K562 (cell line): ENCODE data around the gene TRIM4.
"Not testable (repeated sequence)": the region's sequence is repeated elsewhere in the genome, so short reads cannot be mapped to it uniquely, and the experiment has no call there.

Experiments used
- CEBPB ChIP-seq: fragments of 450-650 bp; IDR thresholded peaks from 2 replicates; pipeline ENCODE4 v1.6.1; 2016; ENCODE audit warnings: missing genetic modification characterization, missing compliant biosample characterization
- CREB1 ChIP-seq, 2 experiments: sonication (generic) in 1 of 2; formaldehyde crosslinking in 1 of 2; IDR thresholded peaks; 2 replicates each; pipeline versions ENCODE4 v1.6.1 to v1.8.0; 2012 to 2022; ENCODE audit warnings: inconsistent platforms in 1 of 2, mild to moderate bottlenecking in 1 of 2, missing genetic modification reagents in 1 of 2, moderate library complexity in 1 of 2
- EHMT2 ChIP-seq: fragments of 450-650 bp; IDR thresholded peaks from 2 replicates; pipeline ENCODE4 v1.6.1; 2018; ENCODE audit warnings: antibody characterized with exemption
- EP300 ChIP-seq: IDR thresholded peaks from 2 replicates; pipeline ENCODE4 v1.6.1; 2012; ENCODE audit warnings: low read length, improper control_type of control experiment
- MTA3 ChIP-seq: fragments of 450-650 bp; formaldehyde crosslinking; IDR thresholded peaks from 2 replicates; pipeline ENCODE4 v1.6.1; 2017; ENCODE audit warnings: mild to moderate bottlenecking, borderline replicate concordance
- MXI1 ChIP-seq: IDR thresholded peaks from 2 replicates; pipeline ENCODE4 v1.6.1; 2011; ENCODE audit warnings: low read depth, mild to moderate bottlenecking, improper control_type of control experiment, low read length
- NONO ChIP-seq, 2 experiments: fragments of 200-400 bp in 1 of 2; fragments of 450-650 bp in 1 of 2; formaldehyde crosslinking in 1 of 2; IDR thresholded peaks; 2 replicates each; pipeline ENCODE4 v1.6.1; 2017; ENCODE audit warnings: low read depth in 2 of 2, mild to moderate bottlenecking in 2 of 2, moderate library complexity in 2 of 2, low read length in 1 of 2
- PHF8 ChIP-seq: fragments of 200-600 bp; sonication (generic); IDR thresholded peaks from 2 replicates; pipeline ENCODE4 v1.6.1; 2012; ENCODE audit warnings: mixed run types, mild to moderate bottlenecking, inconsistent platforms, low read length, moderate library complexity, borderline replicate concordance
- REST ChIP-seq, 2 experiments: fragments of 450-650 bp; formaldehyde crosslinking in 1 of 2; IDR thresholded peaks; 2 replicates each; pipeline versions ENCODE4 v1.4.0 to v1.6.1; 2014 to 2020; ENCODE audit warnings: mild to moderate bottlenecking in 2 of 2, borderline replicate concordance in 1 of 2, low read depth in 1 of 2
- SIN3A ChIP-seq, 2 experiments: fragments of 150-350 bp in 1 of 2; IDR thresholded peaks; 2 replicates each; pipeline ENCODE4 v1.6.1; 2011 to 2016; ENCODE audit warnings: borderline replicate concordance in 2 of 2, low read depth in 2 of 2, low read length in 2 of 2, mild to moderate bottlenecking in 2 of 2, moderate library complexity in 2 of 2; ENCODE audit not compliant: control insufficient read depth in 1 of 2
- SMC3 ChIP-seq: conservative IDR thresholded peaks from 2 replicates; pipeline ENCODE4 v1.6.1; 2011; ENCODE audit warnings: low read depth, low read length, improper control_type of control experiment; ENCODE audit not compliant: insufficient read depth
- YY1 ChIP-seq, 3 experiments: IDR thresholded peaks; 2 replicates each; pipeline ENCODE4 v1.6.1; 2011; ENCODE audit warnings: low read length in 2 of 3, mild to moderate bottlenecking in 2 of 3, moderate library complexity in 2 of 3, borderline replicate concordance in 1 of 3, control low read depth in 1 of 3, low read depth in 1 of 3; ENCODE audit not compliant: insufficient read depth in 3 of 3, insufficient replicate concordance in 2 of 3, control insufficient read depth in 1 of 3, insufficient read length in 1 of 3; ENCODE audit errors: extremely low read depth in 1 of 3
- ZNF274 ChIP-seq: IDR thresholded peaks from 2 replicates; pipeline ENCODE4 v1.6.1; 2011; ENCODE audit warnings: low read depth, mild to moderate bottlenecking, low read length, moderate library complexity, borderline replicate concordance
- TF ChIP-seq, protein P1 (sequence below), 2 experiments: fragments of 450-650 bp in 1 of 2; sonication (generic) in 1 of 2; formaldehyde crosslinking in 1 of 2; IDR thresholded peaks; 2 replicates each; pipeline versions ENCODE4 v1.7.1 to v1.9.0; 2016 to 2022; ENCODE audit warnings: inconsistent platforms in 1 of 2, mild to moderate bottlenecking in 1 of 2, missing genetic modification reagents in 1 of 2

DNA sequence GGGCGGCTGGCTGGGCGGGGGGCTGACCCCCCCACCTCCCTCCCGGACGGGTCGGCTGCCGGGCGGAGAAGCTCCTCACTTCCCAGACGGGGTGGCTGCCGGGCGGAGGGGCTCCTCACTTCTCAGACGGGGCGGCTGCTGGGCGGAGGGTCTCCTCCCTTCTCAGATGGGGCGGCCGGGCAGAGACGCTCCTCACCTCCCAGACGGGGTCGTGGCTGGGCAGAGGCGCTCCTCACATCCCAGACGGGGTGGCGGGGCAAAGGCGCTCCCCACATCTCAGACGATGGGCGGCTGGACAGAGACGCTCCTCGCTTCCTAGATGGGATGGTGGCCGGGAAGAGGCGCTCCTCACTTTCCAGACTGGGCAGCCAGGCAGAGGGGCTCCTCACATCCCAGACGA lies 31.0 kb downstream of the TRIM4 start:
- not testable (repeated sequence) for TF ChIP-seq CREB1 (IDR thresholded peaks at IDR 0.05); CREB1 (CRISPR knock-in tag; IDR thresholded peaks at IDR 0.05); SIN3A (IDR thresholded peaks at IDR 0.05; ENCODE audit: borderline replicate concordance in 2 of 2, control insufficient read depth in 1 of 2, low read depth in 2 of 2, low read length in 2 of 2); SMC3; CEBPB (tag); MTA3; NONO (IDR thresholded peaks at IDR 0.05; ENCODE audit: low read depth in 2 of 2, low read length in 1 of 2); EHMT2; REST (IDR thresholded peaks at IDR 0.05; ENCODE audit: borderline replicate concordance); REST (CRISPR knock-in tag; IDR thresholded peaks at IDR 0.05; ENCODE audit: low read depth); EP300; MXI1; ZNF274; YY1 (IDR thresholded peaks at IDR 0.05; ENCODE audit: borderline replicate concordance in 1 of 3, control insufficient read depth in 1 of 3, extremely low read depth in 1 of 3, insufficient read depth in 3 of 3, insufficient read length in 1 of 3, insufficient replicate concordance in 2 of 3, low read depth in 1 of 3, low read length in 2 of 3); PHF8
- TF ChIP-seq, protein P1, sequence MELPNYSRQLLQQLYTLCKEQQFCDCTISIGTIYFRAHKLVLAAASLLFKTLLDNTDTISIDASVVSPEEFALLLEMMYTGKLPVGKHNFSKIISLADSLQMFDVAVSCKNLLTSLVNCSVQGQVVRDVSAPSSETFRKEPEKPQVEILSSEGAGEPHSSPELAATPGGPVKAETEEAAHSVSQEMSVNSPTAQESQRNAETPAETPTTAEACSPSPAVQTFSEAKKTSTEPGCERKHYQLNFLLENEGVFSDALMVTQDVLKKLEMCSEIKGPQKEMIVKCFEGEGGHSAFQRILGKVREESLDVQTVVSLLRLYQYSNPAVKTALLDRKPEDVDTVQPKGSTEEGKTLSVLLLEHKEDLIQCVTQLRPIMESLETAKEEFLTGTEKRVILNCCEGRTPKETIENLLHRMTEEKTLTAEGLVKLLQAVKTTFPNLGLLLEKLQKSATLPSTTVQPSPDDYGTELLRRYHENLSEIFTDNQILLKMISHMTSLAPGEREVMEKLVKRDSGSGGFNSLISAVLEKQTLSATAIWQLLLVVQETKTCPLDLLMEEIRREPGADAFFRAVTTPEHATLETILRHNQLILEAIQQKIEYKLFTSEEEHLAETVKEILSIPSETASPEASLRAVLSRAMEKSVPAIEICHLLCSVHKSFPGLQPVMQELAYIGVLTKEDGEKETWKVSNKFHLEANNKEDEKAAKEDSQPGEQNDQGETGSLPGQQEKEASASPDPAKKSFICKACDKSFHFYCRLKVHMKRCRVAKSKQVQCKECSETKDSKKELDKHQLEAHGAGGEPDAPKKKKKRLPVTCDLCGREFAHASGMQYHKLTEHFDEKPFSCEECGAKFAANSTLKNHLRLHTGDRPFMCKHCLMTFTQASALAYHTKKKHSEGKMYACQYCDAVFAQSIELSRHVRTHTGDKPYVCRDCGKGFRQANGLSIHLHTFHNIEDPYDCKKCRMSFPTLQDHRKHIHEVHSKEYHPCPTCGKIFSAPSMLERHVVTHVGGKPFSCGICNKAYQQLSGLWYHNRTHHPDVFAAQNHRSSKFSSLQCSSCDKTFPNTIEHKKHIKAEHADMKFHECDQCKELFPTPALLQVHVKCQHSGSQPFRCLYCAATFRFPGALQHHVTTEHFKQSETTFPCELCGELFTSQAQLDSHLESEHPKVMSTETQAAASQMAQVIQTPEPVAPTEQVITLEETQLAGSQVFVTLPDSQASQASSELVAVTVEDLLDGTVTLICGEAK (IDR thresholded peaks at IDR 0.05) = not testable (repeated sequence)
- TF ChIP-seq, protein P1 (CRISPR knock-in tag; IDR thresholded peaks at IDR 0.05) = not testable (repeated sequence)
